ENCODE data around the gene SUPT6H.
"Not testable (repeated sequence)": the region's sequence is repeated elsewhere in the genome, so short reads cannot be mapped to it uniquely, and the experiment has no call there.

Gene SUPT6H

DNA sequence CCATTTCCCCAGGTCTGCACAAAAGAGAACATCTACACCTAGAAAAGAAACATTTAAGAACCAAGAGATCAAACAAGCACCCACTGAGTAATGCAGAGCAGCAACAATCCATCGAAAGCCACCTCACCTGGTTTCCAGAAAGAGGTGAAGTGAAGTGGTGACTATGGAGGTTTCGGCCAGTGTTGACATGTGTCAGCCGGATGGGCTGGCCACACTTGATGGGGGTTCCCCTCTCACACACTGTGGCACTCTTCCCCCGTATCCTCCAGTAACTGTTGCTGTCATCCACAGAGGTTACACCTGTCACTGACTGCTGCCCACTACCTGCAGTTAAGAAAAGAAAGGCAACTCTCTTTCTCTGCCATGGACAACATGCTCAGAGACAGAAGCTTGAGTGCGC, 6.8 kb upstream of the SUPT6H start:
- FAIRE-seq, result no peak

DNA sequence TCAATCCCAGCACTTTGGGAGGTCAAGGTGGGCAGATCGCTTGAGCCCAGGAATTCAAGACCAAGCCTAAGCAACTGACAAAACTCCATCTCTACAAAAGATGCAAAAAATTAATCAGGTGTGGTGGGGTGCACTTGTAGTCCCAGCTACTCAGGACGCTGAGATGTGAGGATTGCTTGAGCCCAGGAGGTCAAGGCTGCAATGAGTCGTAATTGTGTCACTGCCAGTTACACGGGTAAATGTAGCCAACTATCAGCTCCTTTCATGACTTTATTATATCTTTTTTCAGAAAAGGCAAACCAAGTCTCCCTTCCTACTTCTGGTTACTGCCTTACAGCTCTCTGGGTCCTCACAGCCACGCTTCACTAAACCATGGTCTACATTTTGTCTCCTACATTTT, 4.2 kb upstream of the SUPT6H start:
- no peak for FAIRE-seq

DNA sequence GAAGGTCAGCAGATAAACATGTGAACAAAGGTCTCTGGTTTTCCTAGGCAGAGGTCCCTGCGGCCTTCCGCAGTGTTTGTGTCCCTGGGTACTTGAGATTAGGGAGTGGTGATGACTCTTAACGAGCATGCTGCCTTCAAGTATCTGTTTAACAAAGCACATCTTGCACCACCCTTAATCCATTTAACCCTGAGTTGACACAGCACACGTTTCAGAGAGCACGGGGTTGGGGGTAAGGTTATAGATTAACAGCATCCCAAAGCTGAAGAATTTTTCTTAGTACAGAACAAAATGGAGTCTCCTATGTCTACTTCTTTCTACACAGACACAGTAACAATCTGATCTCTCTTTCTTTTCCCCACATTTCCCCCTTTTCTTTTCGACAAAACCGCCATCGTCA, 3.7 kb upstream of the SUPT6H start:
- FAIRE-seq, result not testable (repeated sequence)

DNA sequence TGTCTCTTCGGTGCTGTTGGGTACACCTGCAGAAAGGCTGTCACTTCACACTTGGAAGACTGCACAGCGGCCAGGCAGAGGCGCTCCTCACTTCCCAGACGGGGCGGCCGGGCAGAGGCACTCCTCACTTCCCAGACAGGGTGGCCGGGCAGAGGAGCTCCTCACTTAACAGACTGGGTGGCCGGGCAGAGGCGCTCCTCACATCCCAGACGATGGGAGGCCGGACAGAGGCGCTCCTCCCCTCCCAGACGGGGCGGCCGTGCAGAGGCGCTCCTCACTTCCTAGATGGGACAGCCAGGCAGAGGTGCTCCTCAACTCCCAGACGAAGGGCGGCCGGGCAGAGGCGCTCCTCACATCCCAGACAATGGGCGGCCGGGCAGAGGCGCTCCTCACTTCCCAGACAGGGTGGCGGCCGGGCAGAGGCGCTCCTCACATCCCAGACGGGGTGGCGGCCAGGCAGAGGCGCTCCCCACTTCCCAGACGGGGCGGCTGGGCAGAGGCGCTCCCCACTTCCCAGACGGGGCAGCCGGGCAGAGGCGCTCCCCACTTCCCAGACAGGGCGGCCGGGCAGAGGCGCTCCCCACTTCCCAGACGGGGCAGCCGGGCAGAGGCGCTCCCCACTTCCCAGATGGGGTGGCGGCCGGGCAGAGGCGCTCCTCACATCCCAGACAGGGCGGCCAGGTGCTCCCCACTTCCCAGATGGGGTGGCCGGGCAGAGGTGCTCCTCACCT, 3.1 kb upstream of the SUPT6H start:
- FAIRE-seq, result not testable (repeated sequence)

DNA sequence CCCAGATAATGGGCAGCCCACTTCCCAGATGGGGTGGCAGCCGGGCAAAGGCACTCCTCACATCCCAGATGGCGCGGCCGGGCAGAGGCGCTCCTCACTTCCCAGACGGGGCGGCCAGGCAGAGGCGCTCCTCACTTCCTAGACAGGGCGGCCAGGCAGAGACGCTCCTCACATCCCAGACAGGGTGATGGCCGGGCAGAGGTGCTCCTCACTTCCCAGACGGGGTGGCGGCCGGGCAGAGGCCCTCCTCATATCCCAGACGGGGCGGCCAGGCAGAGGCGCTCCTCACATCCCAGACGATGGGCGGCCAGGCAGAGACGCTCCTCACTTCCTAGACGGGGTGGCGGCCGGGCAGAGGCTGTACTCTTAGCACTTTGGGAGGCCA, 2.5 kb upstream of the SUPT6H start:
- not testable (repeated sequence) for FAIRE-seq

DNA sequence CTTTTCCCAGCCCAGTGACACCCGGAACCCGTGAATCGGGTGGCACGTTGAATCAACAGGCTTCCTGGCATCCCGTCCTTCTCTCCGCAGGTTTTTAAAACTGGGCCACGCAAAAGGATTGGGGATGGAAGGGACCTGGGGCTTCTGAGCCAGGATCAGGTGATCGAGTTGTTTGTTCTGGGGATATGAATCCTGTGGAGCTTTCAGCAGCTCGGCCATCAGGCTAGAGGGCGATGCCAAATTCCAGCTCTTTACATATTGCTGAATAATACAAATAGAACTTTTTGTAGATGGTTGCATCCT, 473 bp downstream of the SUPT6H start:
- FAIRE-seq, result no peak

DNA sequence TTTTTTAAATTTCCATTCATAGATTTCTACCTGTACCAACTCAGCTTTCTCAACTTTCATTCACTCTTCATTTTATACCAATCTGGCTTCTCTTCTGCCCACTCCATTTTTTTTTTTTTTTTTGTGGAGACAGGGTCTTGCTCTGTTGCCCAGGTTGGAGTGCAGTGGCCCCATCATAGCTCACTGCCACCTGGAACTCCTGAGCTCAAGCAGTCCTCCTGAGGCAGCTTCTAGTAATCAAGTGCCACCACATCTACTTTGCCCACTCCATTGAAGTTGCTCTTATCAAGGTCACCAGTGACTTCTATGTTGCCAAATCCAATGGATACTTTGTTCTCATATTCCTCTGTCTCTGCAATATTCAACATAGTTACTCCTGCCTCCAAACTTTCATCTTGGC, 1.7 kb downstream of the SUPT6H start:
- no peak for FAIRE-seq

DNA sequence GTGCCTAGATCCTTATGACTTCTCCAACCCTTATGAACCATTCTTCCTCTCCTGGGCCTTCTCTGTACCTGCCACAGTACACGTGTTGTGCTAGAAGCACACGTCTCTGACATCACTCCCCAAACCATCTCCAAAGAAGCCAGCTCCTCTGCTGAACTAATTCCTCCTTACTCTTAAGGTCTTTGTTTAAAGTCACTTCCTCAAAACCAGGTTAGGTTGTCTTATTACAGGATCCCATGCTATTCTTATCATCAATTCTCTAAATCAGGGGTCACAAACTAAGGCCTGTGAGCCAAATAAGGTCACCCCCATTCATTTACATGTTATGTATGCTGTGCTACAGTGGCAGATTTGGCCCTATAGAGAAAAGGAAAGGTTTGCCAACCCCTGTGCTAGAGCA, 4.0 kb downstream of the SUPT6H start:
- FAIRE-seq, result no peak

DNA sequence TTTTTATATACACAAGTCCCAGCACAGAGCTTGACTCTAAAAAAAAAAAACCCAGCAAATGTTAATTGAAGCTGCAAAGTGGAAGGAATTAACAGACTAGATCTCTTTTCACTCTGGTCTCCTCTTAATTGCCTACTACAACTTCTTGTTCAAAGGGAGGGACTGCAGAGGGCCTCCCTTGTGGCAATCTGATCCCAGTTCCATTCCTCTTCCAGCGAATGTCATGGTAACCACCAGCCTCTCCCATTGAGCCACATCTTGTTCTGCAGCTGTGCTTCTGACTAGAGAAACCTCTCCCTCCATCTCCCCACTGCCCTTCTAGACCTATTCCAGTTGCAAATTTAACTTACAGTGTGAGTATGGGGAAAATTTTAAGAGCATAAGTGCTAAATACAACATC, 5.9 kb downstream of the SUPT6H start:
- no peak for FAIRE-seq

DNA sequence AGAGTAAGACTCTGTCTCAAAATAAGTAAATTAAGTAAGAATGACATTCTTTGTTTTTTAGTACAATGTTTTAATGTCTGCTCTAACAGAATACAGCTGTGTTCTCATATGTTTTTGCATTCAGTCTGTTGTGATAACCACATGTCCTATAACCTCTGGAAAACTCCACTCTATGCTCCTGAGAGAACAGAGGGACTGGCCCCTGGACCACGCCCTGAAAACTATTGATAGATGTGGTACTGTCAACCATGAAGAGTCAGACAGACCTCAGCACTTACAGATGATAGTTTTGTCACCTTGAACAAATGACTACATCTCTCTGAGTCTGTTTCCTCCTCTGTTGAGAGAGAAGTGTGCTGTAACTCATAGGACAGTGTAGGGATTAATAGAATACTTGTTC, 7.9 kb downstream of the SUPT6H start:
- no peak for FAIRE-seq

DNA sequence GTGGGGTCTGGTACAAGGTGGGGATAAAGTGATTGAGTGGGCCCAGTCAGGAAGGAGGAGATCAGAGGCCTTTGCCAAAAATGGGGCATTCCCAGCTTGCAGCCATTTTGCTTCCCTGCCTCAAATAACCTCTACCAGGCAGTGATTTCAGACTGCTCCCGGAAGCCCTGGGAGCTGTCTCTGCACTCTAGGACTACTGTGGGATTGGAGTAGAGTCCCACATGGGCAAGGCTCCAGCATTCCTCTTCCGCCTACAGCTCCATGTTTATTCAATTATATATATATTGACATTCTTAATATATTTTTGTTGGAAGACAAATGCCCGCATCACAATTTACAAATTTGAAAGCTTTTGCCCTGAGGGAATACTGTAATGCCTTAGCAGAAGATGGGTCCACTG, 13.5 kb downstream of the SUPT6H start:
- FAIRE-seq, result no peak

DNA sequence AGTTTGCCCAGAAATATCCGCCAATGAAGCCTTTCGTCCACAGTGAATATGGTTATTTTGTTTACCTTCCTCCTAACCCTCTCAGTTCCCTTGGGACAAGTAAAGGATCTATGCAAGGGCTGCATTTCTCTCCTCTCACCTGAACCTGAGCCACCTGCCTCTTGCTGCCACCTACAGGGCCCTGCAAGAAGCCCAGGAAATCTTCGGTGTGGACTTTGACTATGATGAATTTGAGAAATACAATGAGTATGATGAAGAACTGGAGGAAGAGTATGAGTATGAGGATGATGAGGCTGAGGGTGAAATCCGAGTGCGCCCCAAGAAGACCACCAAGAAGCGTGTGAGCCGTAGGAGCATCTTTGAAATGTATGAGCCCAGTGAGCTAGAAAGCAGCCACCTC, 14.0 kb downstream of the SUPT6H start:
- no peak for FAIRE-seq

DNA sequence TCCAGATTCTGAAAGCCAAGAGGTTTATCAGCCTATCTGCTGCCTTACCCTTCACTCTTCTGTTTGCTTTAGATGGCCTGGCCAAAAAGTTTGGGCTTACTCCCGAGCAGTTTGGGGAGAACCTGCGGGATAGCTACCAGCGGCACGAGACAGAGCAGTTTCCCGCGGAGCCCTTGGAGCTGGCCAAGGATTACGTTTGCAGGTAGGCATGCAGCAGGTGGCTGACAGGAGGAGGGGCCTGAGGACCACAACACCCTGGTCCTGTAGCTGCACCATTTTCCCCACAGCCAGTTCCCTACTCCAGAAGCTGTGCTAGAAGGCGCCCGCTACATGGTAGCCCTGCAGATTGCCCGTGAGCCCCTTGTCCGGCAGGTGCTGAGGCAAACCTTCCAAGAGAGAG, 20.6 kb downstream of the SUPT6H start:
- no peak for FAIRE-seq

DNA sequence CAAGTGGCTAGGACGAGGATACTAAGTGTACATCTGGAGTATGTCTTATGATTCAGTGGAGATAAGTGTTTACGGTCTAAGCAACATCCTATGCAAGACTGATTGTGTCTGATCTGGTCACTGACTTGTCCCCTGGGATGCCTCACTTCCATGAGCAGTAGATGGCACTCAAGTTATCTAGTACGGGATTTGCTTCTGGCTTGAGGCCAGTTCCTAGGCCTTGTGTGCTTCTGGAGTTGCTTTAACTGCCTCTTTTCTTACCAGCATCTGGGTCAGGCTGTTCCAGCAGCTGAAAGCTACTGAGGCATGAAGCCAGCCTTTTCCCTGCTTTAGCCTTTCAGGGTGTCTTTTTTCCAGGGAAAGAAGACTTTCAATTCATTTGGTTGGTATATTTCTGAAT, 23.0 kb downstream of the SUPT6H start:
- FAIRE-seq, result no peak

DNA sequence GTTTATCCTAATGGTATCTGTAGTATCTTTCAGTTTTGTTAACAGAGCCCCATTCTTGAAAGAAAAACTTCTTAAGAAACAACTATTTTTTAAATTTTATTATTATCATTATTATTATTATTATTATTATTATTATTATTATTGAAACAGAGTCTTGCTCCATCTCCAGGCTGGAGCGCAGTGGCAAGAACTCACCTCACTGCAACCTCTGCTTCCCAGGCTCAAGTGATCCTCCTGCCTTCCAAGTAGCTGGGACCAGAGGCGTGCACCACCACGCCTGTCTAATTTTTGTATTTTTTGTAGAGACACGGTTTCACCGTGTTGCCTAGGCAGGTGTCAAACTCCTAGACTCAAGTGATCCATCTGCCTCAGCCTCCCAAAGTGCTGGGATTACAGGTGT, 23.4 kb downstream of the SUPT6H start:
- FAIRE-seq, result no peak

DNA sequence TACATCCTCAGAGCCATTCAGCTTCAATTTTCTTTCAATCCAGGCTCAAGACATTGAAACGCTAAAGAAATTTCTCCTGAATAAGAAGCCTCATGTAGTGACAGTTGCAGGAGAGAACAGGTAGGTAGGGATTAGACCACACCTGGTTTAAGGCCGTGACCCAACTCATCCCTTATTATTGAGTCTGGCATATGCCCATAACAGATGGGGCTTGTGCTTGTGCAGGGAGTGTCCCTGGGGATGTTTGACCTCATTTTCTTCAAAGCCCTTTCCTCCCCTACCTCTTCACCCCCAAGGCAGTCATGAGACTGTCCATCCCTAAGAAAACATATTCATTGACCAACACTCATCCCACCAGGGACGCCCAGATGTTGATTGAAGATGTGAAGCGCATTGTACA, 24.3 kb downstream of the SUPT6H start:
- FAIRE-seq, result no peak

DNA sequence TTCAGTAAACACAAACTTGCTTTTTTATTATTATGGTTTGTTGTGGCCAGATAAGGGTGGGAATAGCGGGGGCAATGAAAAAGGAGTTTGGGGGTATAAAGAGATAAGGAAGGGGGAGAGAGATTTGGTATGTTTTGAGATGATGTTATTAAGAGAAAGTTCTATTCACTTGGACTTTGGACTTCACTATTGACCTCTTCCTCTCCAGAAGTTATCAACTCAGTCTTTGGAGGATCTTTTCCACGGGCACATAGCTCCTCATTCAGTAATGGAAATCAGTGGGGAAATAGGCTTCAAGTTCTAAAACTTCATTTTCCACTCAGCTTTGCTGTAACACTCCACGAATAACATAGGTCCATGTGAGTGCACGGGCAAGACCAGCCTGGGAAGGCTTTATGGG, 26.5 kb downstream of the SUPT6H start:
- FAIRE-seq, result no peak

DNA sequence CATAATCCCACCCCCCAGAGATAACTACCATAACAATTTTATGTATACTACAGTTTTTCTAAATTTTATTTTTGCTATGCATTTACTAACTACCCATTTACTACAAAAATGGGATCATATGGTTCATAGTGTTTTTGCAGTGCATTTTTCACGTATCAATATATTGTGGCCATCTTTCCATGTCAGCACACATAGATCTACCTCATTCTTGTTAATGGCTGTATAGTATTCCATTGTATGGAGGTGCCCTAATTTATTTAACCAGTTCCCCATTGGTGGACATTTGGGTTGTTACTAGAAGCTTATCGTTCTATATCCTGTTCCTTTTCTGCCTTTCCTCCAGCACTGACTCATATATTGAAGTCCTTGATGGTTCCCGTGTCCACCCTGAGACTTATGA, 27.0 kb downstream of the SUPT6H start:
- no peak for FAIRE-seq

DNA sequence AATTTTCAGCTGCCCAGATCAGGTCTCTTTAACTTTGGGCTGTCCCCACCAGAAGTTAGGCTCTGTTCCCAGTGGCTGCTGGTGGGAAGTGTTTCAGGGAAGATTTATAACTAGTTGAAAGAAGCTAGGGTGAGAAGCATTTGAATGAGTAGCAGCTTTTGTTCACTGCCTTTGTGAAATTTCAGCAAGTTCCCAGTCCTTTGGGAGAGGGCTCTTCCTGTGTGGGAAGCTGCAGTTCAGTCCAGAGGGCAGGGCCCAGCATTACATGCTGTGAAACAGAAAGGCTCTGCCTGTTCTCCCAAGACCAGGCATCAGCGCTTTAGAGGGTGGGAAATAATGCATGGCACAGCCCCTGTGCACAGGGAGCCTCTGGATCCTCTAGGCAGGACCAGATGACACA, 31.9 kb downstream of the SUPT6H start:
- no peak for FAIRE-seq

DNA sequence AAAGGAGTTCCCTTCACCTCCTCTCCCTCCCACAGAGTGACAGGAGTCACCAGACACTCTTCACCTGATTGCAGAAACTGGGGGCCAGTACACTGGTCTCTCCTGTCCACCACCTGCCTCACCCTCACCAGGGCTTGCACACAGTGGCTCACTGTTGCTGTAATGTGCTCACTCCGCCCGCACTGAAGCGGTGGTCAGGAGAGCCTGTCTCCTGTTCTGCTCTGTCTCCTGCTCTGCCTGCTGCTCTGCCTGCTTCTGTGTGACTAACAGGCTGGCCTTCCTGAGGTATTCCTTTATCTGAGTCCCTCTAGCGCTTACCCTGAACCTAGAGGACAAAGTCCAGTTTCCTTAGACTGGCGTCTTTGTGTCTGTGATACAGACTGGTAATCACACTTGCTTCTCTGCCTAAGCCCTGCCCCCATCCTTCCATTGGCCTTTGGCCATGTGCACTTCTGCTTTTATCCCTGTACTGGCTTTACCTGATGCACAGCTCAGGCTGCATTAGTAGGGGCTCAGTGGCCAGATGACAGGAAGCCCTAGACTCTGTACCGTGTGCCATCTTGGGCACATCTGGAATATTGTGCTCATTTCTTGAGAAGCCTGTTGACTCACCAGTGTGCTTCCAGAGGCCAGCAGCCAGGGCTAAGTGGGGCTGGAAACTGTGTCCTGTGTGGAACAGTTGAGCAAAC, 36.4 kb downstream of the SUPT6H start:
- FAIRE-seq, result no peak

DNA sequence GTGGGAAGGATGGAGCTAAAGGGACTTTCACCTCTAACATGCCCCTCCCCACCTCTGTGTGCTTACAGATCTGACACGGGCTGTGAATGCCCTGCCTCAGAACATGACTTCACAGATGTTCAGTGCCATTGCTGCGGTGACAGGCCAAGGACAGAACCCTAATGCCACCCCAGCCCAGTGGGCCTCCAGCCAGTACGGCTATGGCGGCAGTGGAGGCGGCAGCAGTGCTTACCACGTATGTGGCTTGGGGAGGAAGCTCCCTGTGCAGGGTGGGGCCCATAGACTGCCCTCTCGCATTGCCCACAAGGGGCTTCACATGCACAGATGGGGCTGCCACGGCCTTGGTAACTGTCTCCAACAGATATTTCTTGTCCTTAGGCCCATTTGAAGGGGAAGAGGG, 38.3 kb downstream of the SUPT6H start:
- no peak for FAIRE-seq

DNA sequence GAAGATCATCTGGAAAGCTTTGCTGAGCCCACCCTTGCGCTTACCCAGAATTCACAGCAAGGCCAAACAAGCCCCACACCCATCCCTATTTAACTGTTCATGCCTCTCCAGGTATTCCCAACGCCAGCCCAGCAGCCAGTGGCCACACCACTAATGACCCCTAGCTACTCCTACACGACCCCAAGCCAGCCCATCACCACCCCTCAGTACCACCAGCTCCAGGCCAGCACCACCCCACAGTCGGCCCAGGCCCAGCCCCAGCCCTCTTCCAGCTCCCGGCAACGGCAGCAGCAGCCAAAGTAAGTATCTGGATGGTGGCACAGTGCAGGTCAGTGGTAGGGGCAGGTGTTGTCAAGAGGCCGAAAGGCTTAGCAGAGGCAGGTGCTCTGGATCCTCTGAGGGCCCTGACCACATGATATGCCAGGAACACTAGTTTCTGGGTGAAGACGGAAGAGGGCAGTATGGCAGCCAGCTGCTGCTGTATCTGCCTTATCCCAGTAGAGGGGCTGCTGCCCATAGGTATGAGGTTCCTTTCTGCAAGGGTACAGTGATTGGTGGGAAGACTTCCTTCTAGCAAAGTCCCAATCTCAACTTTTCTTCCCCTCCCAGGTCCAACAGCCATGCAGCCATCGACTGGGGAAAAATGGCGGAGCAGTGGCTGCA, 39.0 kb downstream of the SUPT6H start:
- no peak for FAIRE-seq

DNA sequence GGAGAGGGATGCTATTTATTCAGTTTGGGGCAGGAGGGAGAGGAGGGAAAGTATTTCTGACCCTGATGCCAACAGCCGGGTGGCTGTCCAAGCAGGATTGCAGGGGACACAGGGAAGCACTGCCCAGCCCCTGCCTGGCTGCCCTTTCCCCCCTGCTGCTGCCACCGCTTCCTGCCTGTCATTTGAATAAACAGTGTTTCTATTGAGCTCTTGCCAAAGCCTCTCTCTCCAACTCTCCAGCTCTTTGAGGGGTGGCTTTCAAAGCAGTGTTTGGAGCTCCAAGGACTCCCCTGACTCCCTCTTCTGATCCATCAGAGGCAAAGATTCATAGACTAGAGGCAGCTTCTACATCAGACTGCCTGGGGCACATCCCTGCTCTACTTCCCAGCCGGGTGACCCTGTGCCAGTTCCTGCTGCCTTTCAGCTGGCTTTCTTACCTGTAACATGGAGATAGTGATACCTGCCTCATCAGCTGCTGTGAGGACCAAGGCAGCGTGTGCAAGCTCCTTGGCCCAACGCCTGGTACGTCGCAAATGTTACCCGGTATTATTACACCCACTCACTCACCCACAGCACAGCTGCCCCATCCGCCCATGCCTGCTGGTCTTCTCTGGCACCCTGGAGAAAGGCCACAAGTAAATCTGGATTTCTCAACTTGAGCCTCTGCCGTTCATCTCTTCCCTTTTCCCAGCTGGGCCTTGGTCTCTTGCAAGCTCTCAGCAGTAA, 40.2 kb downstream of the SUPT6H start:
- no peak for FAIRE-seq

DNA sequence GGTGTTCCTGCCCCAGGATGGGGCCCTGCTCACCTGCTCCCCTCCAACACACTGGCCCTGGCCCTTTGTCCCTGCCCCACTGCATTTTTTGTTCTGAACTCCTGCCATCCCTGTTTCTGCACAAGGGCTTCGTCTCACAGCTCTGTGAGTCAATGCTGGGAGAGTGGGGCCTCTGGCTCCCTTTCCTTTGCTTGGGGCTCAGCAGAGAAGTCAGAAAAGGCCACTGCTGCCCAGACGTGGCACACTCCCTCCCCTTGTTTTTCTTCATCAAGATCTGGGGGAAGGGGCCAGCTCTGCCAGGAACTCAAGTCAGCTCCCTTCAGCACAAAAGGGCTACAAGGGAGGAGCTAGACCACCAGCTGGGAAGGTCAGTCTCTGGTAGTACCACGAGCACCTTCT, 40.7 kb downstream of the SUPT6H start:
- no peak for FAIRE-seq

Measured in endometrium (tissue), 2 donors.